ENCODE results near the gene OR5I1. TPM values are rescaled to one million over a fixed set of nuclear protein-coding genes. Genes with fewer than 3 reads are reported as not detected.

OR5I1 gene
- not detected for total RNA-seq

DNA sequence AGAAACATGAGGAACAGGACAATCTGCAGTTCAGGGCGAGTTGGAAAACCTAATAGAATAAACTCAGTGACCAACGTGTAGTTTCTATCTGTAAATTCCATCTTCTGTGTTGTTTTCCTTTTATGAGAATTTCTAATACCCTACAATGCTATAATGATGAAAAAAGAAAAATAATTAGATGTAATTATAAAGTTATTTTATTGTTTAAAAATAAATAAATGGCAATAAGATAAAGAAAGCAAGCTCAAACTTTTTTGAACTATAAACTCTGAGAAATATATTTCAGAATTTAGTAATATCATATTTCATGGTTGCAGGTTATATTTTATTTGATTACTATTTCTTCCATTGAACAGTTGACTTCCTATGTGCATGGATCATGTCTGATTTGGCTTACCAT is at the start of gene OR5I1:
Gene OR5I1 (minus strand): TSS at position 101 of the 400 bp plus-strand sequence. CDS start 0 bp downstream, at position 101.

DNA sequence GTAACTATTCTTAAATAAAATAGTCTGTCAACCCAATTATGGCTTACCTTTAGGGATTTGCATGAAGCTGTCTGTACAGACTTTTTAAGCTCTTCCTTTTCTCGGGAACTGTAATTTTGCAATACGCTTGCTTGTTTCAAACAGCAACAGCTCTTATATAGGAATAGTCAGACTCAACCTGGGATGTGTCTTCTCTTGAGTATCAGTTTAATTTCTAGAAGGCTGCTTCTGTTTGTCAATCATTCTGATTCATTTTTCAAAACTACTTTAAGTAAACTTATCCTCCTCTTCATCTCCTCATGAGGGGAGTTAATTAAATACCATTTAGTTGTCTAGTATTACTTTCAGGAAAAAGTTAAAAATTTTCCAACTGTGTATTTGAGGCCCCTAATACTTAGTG is 33.6 kb upstream of the OR5I1 start, which contains the start of gene OR10AG1:
Gene OR10AG1 (minus strand): TSS at position 101 of the 400 bp plus-strand sequence. CDS start 38 bp downstream, at position 63.

DNA sequence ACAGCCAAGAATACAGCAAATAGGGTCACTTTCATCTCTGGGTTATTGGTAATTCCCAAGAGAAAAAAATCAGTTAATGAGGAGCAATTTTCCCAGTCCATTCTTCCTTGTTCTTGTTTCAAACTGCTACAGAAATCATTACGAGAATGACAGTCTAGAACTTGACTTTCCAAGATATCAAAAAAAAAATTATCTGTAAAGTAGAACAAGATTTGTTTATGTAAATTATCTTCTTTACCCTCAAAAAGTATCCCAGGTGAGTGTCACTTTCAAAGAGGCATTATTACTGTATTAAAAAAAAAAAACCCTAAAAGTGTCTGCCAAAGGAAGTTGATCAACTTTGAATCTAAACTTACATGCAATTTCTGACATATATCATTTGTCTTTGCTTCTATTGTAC is 21.7 kb downstream of the OR5I1 start, which contains the start of gene OR5W2:
Gene OR5W2 (minus strand): TSS at position 101 of the 400 bp plus-strand sequence. CDS start 0 bp downstream, at position 101.

Other genes starting within 250 kb of the OR5I1 start
- gene OR5D13, start 163.0 kb downstream of the OR5I1 start, total RNA-seq: not detected
- gene OR5D14, start 140.8 kb downstream of the OR5I1 start, total RNA-seq: not detected
- not detected for gene OR5L1, start 125.0 kb downstream of the OR5I1 start, total RNA-seq
- not detected for gene OR5D18, start 116.8 kb downstream of the OR5I1 start, total RNA-seq
- not detected for gene OR5L2, start 109.2 kb downstream of the OR5I1 start, total RNA-seq
- gene OR5D16, start 97.6 kb downstream of the OR5I1 start, total RNA-seq: not detected
- not detected for gene TRIM51, start 53.1 kb downstream of the OR5I1 start, total RNA-seq
- not detected for gene OR5W2, start 21.8 kb downstream of the OR5I1 start, total RNA-seq
- not detected for gene OR10AG1, start 33.5 kb upstream of the OR5I1 start, total RNA-seq
- not detected for gene OR5F1, start 58.2 kb upstream of the OR5I1 start, total RNA-seq
- not detected for gene OR5AS1, start 91.3 kb upstream of the OR5I1 start, total RNA-seq
- not detected for gene OR8I2, start 156.9 kb upstream of the OR5I1 start, total RNA-seq
- gene OR8H2, start 167.3 kb upstream of the OR5I1 start, total RNA-seq: not detected
- not detected for gene OR8H3, start 186.0 kb upstream of the OR5I1 start, total RNA-seq
- gene OR8J3, start 203.8 kb upstream of the OR5I1 start, total RNA-seq: not detected
- not detected for gene OR8K5, start 223.9 kb upstream of the OR5I1 start, total RNA-seq
- gene OR5J2, start 240.2 kb upstream of the OR5I1 start, total RNA-seq: not detected